IPS DF 6.9 (cell line): ENCODE measurements around the gene METTL22.
A peak's percentile ranks its signal among the peaks of the same experiment; 100 is the strongest.

ENCODE experiments used
- DNase-seq: peaks from one replicate; pipeline ENCODE4 v3.0.0-alpha.2; 2013; ENCODE audit warnings: low read depth, low spot score
- H3K27ac ChIP-seq: one replicate; pipeline ENCODE4 v1.5.1; 2013; ENCODE audit warnings: low read length, control low read depth
- H3K27me3 ChIP-seq: 2 replicates; pipeline ENCODE4 v1.6.1; 2013; ENCODE audit warnings: mild to moderate bottlenecking, low read length; ENCODE audit not compliant: control insufficient read depth, insufficient read depth
- H3K36me3 ChIP-seq: 2 replicates; pipeline ENCODE4 v1.6.1; 2013; ENCODE audit warnings: low read length; ENCODE audit not compliant: control insufficient read depth, insufficient read depth
- H3K4me1 ChIP-seq: 2 replicates; pipeline ENCODE4 v1.6.1; 2013; ENCODE audit warnings: low read length; ENCODE audit not compliant: control insufficient read depth, insufficient read depth
- H3K4me3 ChIP-seq: 2 replicates; pipeline ENCODE4 v1.5.1; 2013; ENCODE audit warnings: mild to moderate bottlenecking, low read length
- H3K9me3 ChIP-seq: 2 replicates; pipeline ENCODE4 v1.6.1; 2013; ENCODE audit warnings: low read length, inconsistent platforms; ENCODE audit not compliant: control insufficient read depth, insufficient read depth
- whole genome bisulfite sequencing: extraction: QIAGEN DNeasy Blood & Tissue Kit; methylation state at CpG from one replicate; pipeline ENCODE4 v1.1.7; 2013; ENCODE audit warnings: mixed read lengths, missing lambda C conversion rate; ENCODE audit not compliant: insufficient read length, insufficient coverage; 5-methylcytosine and 5-hydroxymethylcytosine counted together

The METTL22 gene

GRCh38 chr16:8621572-8622314 is at the start of gene METTL22:
TSS of gene METTL22 (plus strand) at chr16:8621698. CDS start at chr16:8625666, 3,968 bp downstream.
- no CpG with 5 or more reads among the region's 51 CpGs for WGBS
- Histone ChIP-seq H3K36me3 (peaks cover 3% of the 10 kb centered on the region; the same call in 1 of the 2 replicates), H3K27me3 (no peaks in the 10 kb centered on the region), H3K9me3 (no peaks in the 10 kb centered on the region), H3K27ac (no peak within 1 kb of the TSS), H3K4me3 (peak within 1 kb of the TSS; percentile 98), H3K4me1 (no peaks in the 10 kb centered on the region)
- DNase-seq = peak; percentile 75

GRCh38 chr16:8572063-8572918 is 49.2 kb upstream of the METTL22 start:
- H3K27me3 ChIP-seq = no peaks in the 10 kb centered on the region
- DNase-seq = no peak

GRCh38 chr16:8572919-8573724 is 48.4 kb upstream of the METTL22 start:
- H3K4me1 ChIP-seq = peaks cover 6% of the 10 kb centered on the region; the same call in 1 of the 2 replicates
- no peak for DNase-seq
- no peak overlapping the region for H3K4me3 ChIP-seq
- H3K27ac ChIP-seq = no peak overlapping the region
- WGBS = no CpG with 5 or more reads among the region's 7 CpGs
- no peaks in the 10 kb centered on the region for H3K36me3 ChIP-seq
- H3K27me3 ChIP-seq = no peaks in the 10 kb centered on the region
- H3K9me3 ChIP-seq = no peaks in the 10 kb centered on the region

More at GRCh38 chr16:8572063-8572918, 49.2 kb upstream of the METTL22 start:
- Histone ChIP-seq H3K36me3 (no peaks in the 10 kb centered on the region), H3K27ac (no peak overlapping the region), H3K4me1 (peaks cover 7% of the 10 kb centered on the region), H3K9me3 (no peaks in the 10 kb centered on the region), H3K4me3 (no peak overlapping the region)
- WGBS = no CpG with 5 or more reads among the region's 11 CpGs

GRCh38 chr16:8575399-8575798 is 46.1 kb upstream of the METTL22 start:
- Histone ChIP-seq H3K4me1 (0 out of 2 replicates have a peak, but pooled peaks cover 1% of the 10 kb centered on the region), H3K27ac (no peak overlapping the region), H3K27me3 (no peaks in the 10 kb centered on the region), H3K9me3 (no peaks in the 10 kb centered on the region), H3K36me3 (no peaks in the 10 kb centered on the region), H3K4me3 (no peak overlapping the region)
- DNase-seq = no peak
- no CpG with 5 or more reads among the region's 2 CpGs for WGBS

GRCh38 chr16:8576141-8577004 is 45.1 kb upstream of the METTL22 start:
- H3K27ac ChIP-seq = no peak overlapping the region
- no peak for DNase-seq
- H3K9me3 ChIP-seq = no peaks in the 10 kb centered on the region
- H3K36me3 ChIP-seq = no peaks in the 10 kb centered on the region
- no peaks in the 10 kb centered on the region for H3K4me1 ChIP-seq
- no peaks in the 10 kb centered on the region for H3K27me3 ChIP-seq
- no CpG with 5 or more reads among the region's 4 CpGs for WGBS
- H3K4me3 ChIP-seq = no peak overlapping the region

- Histone ChIP-seq H3K9me3 (no peaks in the 10 kb centered on the region), H3K27ac (no peak overlapping the region), H3K4me1 (no peaks in the 10 kb centered on the region), H3K27me3 (no peaks in the 10 kb centered on the region), H3K36me3 (no peaks in the 10 kb centered on the region), H3K4me3 (no peak overlapping the region)
- WGBS = no CpG with 5 or more reads among the region's 10 CpGs
- no peak for DNase-seq
Observed at GRCh38 chr16:8577678-8578304, 43.7 kb upstream of the METTL22 start.

- no CpG with 5 or more reads among the region's 9 CpGs for WGBS
- H3K27me3 ChIP-seq = no peaks in the 10 kb centered on the region
- H3K36me3 ChIP-seq = no peaks in the 10 kb centered on the region
Observed at GRCh38 chr16:8579559-8579958, 41.9 kb upstream of the METTL22 start.

GRCh38 chr16:8581831-8582580 is 39.5 kb upstream of the METTL22 start:
- H3K4me3 ChIP-seq = no peak overlapping the region
- H3K27ac ChIP-seq = no peak overlapping the region
- H3K36me3 ChIP-seq = no peaks in the 10 kb centered on the region
- WGBS = no CpG with 5 or more reads among the region's 6 CpGs
- H3K27me3 ChIP-seq = no peaks in the 10 kb centered on the region
- no peaks in the 10 kb centered on the region for H3K4me1 ChIP-seq
- H3K9me3 ChIP-seq = no peaks in the 10 kb centered on the region
- DNase-seq = no peak

More at GRCh38 chr16:8579559-8579958, 41.9 kb upstream of the METTL22 start:
- H3K27ac ChIP-seq = no peak overlapping the region
- no peak for DNase-seq
- H3K9me3 ChIP-seq = no peaks in the 10 kb centered on the region
- H3K4me3 ChIP-seq = no peak overlapping the region
- H3K4me1 ChIP-seq = no peaks in the 10 kb centered on the region

- WGBS = no CpG with 5 or more reads among the region's 3 CpGs
- Histone ChIP-seq H3K36me3 (no peaks in the 10 kb centered on the region), H3K9me3 (no peaks in the 10 kb centered on the region), H3K27me3 (no peaks in the 10 kb centered on the region), H3K27ac (no peak overlapping the region), H3K4me3 (no peak overlapping the region), H3K4me1 (no peaks in the 10 kb centered on the region)
- DNase-seq = no peak
Observed at GRCh38 chr16:8583199-8583598, 38.3 kb upstream of the METTL22 start.
